Omental fat pad (tissue), 4 donors: ENCODE results near the gene KLF11. TPM values are rescaled to one million over a fixed set of nuclear protein-coding genes. Genes with fewer than 3 reads are reported as not detected.

Experiments
- ATAC-seq: fragments of 150-250 bp; one replicate; pipeline ENCODE4 v1.9.1; 2016; ENCODE audit warnings: mild to moderate bottlenecking, moderate library complexity; ENCODE audit not compliant: low FRiP score
- DNase-seq: peaks from one replicate; pipeline ENCODE4 v3.0.0-alpha.2; 2019; ENCODE audit warnings: low spot score
- CTCF ChIP-seq, 3 donors: fragments of 450-650 bp; IDR thresholded peaks; one replicate each; pipeline ENCODE4 v1.5.1; 2016 to 2017; ENCODE audit warnings: antibody characterized with exemption in 3 of 3, mild to moderate bottlenecking in 3 of 3, moderate library complexity in 2 of 3
- total RNA-seq, 4 donors: library from RNA; depleted of rRNA; stranded (reverse); fragments of >200 nt; gene quantifications; one replicate each; pipeline ENCODE4 v1.1.0, GENCODE V29; 2016

Gene KLF11
- total RNA-seq, 4 donors from 2014 or later, result 35.8 to 63.6 (median 37.3) TPM

DNA sequence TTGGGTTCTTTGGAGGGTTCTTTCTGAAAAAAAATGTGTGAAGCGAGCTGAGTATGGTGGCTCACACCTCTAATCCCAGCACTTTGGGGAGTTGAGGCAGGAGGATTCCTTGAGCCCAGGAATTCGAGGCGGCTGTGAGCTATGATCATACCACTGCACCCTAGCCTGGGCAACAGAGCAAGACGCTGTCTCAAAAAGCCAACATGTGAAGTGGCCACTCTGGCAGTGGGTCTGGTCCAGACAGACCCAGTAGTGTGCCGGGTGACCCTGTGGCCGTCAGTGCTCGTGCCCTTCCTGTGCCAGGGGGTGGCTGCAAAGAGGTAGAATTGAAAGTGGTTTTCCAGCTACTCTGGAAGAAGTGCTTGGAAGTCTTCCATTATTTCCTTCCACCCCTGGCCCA lies 11.6 kb downstream of the KLF11 start:
- DNase-seq (no peak), ATAC-seq (no peak)

GRCh38 chr2:10056439-10056838 lies 13.1 kb downstream of the KLF11 start:
- TF ChIP-seq CTCF (IDR thresholded peaks at IDR 0.05), result no peak
- DNase-seq, result no peak
- ATAC-seq, result no peak

More for the DNA sequence above, 11.6 kb downstream of the KLF11 start:
- no peak for TF ChIP-seq CTCF (IDR thresholded peaks at IDR 0.05)

DNA sequence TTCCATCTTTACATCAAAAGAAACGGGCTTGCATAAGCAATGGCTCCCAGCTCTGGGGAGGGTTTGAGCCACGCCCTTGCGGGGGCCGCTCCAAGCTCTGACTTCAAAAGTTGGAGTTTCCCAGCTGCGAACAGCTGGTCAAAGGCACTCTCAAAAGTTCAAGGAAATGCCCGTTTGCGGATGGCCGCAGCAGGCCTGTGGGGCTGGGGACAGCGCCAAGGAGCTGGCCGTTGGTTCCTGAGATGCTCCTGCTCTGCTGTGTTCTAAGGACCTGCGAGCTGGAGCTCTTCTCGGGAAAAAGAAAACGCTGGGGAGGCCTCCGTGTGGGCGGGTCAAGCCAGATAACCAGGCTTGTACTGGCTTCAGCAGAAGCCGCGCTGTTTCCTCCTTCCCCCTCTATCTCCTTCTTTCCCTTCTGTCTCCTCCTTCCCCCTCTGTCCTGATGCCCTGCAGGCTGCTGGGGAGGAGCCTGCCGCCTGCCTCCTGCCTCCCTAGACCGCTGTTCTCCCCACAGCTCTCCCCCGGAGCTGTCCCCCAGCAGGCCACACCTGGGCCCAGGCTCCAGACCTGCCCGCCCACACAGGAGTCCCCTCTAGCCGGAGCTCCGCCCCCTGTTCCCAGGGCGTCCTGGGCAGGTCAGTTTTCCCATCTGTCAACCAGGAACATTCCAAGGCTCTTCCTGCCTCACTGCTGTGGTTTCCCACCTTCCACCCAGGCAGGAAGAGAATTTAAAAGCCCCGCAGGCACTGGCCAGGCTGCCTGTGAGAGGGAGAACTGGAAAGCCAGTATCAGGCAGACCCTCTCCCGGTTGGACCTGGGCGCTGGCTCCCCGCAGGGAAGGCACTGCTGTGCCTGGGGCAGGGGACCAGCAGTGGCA lies 14.1 kb downstream of the KLF11 start:
- ATAC-seq (peak; percentile 76), DNase-seq (no peak)
- TF ChIP-seq CTCF (IDR thresholded peaks at IDR 0.05), result no peak

DNA sequence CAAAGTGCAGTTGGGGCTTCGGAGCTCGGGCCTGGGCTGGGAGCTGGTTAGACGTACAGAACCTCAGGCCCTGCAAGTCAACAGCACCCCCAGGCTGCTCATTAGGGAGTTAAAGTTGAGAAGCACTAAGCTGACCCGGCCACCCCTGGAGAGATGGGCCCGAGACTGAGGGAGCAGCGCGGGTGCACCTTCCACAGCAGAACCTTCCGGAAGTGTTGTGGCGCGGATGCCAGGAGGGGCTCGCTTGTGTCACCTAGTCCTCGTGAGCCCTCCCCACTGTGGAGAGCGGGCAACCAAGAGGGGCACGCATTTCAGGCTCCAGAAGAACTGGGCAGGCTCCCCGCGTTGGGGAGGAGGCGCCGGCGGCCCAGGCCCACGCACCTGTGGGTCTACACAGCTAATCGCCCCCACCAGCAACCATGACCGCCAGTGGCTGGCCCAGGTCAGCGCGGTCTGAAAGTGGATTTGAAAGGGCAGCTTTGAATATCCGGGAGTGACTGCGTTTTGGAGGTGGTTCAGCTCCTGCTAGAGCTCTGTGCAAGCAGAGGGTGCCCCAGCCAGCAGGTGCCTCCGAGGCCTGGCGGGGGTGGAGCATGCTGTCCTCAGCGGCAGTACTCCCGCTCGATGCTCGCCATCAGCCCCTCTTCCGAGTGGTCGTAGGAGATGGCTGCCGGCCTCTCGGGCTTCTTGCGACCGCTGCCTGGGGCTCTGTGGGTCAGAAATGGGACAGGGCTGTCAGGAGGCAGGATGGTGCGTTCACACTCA lies 15.1 kb downstream of the KLF11 start:
- TF ChIP-seq CTCF (IDR thresholded peaks at IDR 0.05), result no peak
- ATAC-seq (no peak), DNase-seq (no peak)

DNA sequence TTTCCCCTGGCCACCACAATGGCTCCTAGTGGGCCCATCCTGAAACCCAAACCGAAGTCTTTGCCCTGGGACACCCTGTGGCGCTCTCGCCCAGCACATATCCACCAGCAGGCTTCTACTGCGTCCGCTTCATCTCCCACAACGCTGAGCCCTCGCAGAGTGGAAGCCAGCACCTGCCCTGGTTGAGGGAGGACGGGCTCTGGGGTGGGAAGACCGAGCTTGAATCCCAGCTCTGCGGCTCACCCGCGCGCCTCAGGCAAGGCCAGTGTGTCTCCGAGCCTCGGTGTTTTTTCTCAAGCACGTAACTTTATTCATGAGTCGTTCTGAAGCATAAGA lies 15.6 kb downstream of the KLF11 start:
- no peak for TF ChIP-seq CTCF (IDR thresholded peaks at IDR 0.05)
- DNase-seq, result no peak

DNA sequence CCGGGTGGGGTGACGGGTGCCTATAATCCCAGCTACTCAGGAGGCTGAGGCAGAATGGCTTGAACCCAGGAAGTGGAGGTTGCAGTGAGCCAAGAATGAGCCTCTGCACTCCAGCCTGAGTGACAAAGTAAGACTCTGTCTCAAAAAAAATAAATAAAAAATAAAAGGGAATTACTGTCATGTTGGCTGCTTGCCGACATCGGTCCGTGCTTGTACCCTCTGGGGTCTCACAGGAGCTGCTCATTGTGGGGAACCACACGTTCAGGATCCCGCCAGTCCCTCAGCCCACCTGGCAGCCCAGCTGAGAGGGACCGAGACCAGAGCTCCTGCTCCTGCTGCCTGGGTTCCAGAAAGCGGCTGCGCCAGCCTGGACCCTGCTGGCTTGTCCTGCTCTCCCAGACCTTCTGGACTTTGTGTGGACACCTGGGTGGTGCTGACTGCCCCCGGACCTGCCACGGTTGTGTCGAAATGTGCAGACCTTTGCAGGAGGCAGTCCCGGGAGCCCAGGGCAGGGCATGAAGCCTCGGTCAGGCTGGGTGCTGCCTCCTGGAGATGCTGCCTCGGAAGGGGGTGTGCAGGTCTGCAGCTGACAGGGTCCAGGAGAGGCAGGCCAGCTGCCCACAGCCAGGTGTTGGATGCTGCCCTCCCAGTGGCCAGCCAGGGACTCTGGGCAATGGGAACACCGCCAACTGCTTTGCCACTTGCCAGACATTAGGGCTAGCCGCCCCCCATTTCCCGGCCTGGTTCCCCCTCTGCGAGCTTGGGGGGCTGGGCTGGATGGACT lies 16.4 kb downstream of the KLF11 start:
- DNase-seq (no peak), ATAC-seq (no peak)
- TF ChIP-seq CTCF (IDR thresholded peaks at IDR 0.05), result no peak

More for the DNA sequence above, 15.6 kb downstream of the KLF11 start:
- no peak for ATAC-seq
